Lower leg skin (tissue), 4 donors: ENCODE measurements around the gene TP53RK. TPM values are rescaled to one million over a fixed set of nuclear protein-coding genes. Genes with fewer than 3 reads are reported as not detected.

Source experiments
- DNase-seq, 2 donors: peaks; one replicate each; pipeline ENCODE4 v3.0.0-alpha.2; 2019; ENCODE audit warnings: low spot score in 2 of 2
- H3K4me3 ChIP-seq: fragments of 200-600 bp; sonication (generic); 2 replicates; pipeline ENCODE4 v1.5.1; 2017; ENCODE audit warnings: mild to moderate bottlenecking, low read depth; ENCODE audit not compliant: poor library complexity, severe bottlenecking
- POLR2A ChIP-seq, 2 donors: fragments of 450-650 bp; IDR thresholded peaks; one replicate each; pipeline ENCODE4 v1.6.1; 2016 to 2017; ENCODE audit warnings: antibody characterized with exemption in 2 of 2, mild to moderate bottlenecking in 1 of 2, moderate library complexity in 1 of 2
- WGBS, 2 donors: methylation state at CpG; one replicate each; pipeline ENCODE4 v1.1.5; 2018; 5-methylcytosine and 5-hydroxymethylcytosine counted together
- intact Hi-C: fragments of 100-400 bp; cut with DNase I; formaldehyde crosslinking; loops from one replicate; pipeline ENCODE4 v1.15.0; 2023; ENCODE audit warnings: low total_unique reads
- total RNA-seq, 4 donors: library from RNA; depleted of rRNA; stranded (reverse); fragments of >200 nt; gene quantifications; one replicate each; pipeline ENCODE4 v1.1.0, GENCODE V29; 2016
- TF ChIP-seq, protein P1 (sequence below), 3 donors: fragments of 450-650 bp; IDR thresholded peaks; one replicate each; pipeline ENCODE4 v1.5.1; 2016; ENCODE audit warnings: antibody characterized with exemption in 3 of 3, mild to moderate bottlenecking in 3 of 3, moderate library complexity in 2 of 3

The TP53RK gene
- total RNA-seq, 4 donors from 2014 or later: 19.5 to 28.6 (median 24.0) TPM

DNA sequence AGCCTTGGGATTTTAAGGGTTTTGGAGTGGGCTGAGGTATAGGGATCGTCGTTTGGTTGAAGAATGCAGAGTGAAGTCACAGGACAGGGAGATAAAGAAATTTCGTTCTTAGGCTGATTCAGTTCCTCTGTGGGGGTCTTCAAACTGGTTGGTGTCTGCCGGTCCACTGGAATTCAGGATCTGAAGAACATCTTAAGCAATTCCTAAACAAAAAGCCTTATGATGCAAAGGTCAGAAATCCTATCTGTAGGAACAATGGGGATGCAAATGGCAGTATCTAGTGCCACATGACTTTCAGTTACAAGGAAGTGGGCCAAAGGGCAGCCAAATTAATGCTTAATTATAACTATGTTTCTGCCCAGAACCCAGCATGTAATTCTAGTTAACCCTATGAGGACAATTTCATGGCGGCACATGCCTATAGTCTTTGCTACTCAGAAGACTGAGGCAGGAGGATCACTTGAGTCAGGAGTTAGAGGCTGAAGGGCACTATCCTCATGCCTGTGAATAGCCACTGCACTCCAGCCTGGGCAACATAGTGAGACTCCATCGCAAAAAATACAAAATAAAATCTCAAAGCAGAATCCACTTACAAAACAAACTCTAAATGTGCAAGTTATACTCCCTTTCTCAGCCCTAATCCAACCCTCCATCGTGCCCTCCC is 15.6 kb upstream of the TP53RK start:
- 57 to 68% methylated on average over 7 of the region's 7 CpGs for WGBS, 2 donors
- H3K4me3 ChIP-seq: no peak overlapping the region
- no peak for TF ChIP-seq POLR2A (IDR thresholded peaks at IDR 0.05)
- TF ChIP-seq, protein P1, sequence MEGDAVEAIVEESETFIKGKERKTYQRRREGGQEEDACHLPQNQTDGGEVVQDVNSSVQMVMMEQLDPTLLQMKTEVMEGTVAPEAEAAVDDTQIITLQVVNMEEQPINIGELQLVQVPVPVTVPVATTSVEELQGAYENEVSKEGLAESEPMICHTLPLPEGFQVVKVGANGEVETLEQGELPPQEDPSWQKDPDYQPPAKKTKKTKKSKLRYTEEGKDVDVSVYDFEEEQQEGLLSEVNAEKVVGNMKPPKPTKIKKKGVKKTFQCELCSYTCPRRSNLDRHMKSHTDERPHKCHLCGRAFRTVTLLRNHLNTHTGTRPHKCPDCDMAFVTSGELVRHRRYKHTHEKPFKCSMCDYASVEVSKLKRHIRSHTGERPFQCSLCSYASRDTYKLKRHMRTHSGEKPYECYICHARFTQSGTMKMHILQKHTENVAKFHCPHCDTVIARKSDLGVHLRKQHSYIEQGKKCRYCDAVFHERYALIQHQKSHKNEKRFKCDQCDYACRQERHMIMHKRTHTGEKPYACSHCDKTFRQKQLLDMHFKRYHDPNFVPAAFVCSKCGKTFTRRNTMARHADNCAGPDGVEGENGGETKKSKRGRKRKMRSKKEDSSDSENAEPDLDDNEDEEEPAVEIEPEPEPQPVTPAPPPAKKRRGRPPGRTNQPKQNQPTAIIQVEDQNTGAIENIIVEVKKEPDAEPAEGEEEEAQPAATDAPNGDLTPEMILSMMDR (IDR thresholded peaks at IDR 0.05): no peak
- intact Hi-C loops: no loop called here
- DNase-seq: peak in 1 of 2 donors; percentile 32

DNA sequence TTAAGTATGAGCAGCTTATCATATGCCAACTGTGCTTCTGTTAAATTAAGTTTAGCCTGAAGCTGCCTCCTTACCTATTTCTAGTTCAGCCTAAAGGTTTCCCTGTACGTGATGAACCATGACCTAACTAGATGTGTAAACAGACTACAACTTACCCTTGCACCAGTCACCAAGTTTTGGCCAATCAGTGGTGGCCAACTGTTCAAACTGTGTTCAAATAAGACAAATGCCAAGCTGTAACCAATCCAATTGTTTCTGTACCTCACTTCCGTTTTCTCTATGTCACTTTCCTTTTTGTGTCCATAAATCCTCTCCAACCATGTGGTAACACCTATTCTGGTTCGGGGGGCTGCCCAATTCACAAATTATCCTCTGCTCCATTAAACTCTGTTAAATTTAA is 14.2 kb upstream of the TP53RK start:
- intact Hi-C loops: no loop called here
- 75 to 77% methylated on average over 3 of the region's 3 CpGs for WGBS, 2 donors
- no peak for TF ChIP-seq POLR2A (IDR thresholded peaks at IDR 0.05)
- TF ChIP-seq, protein P1 (IDR thresholded peaks at IDR 0.05): no peak
- no peak overlapping the region for H3K4me3 ChIP-seq
- DNase-seq: peak in 1 of 2 donors; percentile 36

DNA sequence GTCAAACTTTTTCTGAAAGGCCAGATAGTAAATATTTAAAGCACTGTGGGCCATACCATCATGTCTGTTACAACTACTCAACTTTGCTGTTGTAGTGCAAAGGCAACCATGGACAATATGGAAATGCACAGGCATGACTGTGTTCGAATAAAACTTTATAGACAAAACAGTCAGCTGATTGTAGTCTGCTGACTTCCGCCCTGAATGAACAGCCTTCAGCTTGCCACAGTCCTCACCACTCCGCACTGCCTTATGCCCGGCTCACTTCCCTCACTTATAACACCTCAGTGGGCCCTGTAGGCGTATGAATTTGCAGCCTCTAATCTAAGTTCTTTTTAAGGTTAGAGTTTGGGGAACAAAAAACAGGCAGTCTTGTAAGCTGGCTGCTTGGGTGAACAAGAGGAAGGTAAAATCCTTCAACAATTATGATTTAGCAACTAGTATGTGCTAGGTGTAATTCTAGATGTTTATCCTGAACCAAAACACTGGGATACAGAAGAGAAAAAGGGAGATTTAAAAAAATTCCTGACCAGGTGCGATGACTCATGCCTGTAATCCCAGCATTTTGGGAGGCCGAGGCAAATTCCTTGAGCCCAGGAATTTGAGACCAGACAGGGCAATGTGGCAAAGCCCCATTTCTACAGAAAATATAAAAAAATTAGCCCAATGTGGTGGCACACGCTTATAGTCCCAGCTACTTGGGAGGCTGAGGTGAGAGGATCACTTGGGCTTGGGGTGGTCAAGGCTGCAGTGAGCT is 13.4 kb upstream of the TP53RK start:
- TF ChIP-seq POLR2A (IDR thresholded peaks at IDR 0.05): no peak
- TF ChIP-seq, protein P1 (IDR thresholded peaks at IDR 0.05): no peak
- peak in 1 of 2 donors; percentile 23 for DNase-seq
- H3K4me3 ChIP-seq: no peak overlapping the region
- intact Hi-C loops: no loop called here
- WGBS, 2 donors: 93 to 95% methylated on average over 8 of the region's 8 CpGs

DNA sequence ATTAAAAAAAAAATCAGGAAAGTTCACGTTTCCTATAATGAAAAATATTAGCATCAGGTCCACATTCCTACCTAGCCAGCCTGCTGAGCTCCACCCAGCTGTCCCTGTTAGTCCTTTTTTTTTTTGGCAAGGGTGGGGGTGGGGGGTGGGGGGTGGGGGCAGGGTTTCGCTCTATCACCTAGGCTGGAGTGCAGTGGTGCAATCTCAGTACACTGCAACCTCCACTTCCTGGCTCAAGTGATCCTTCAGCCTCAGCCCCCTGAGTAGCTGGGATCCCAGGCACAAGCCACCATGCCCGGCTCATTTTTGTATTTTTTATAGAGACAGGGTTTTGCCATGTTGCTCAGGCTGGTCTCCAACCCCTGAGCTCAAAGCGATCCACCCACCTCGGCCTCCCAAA is 12.7 kb upstream of the TP53RK start:
- WGBS, 2 donors: 84 to 89% methylated on average over 5 of the region's 5 CpGs
- DNase-seq: peak in 1 of 2 donors; percentile 75
- intact Hi-C loops: no loop called here
- no peak overlapping the region for H3K4me3 ChIP-seq
- TF ChIP-seq, protein P1 (IDR thresholded peaks at IDR 0.05): no peak
- TF ChIP-seq POLR2A (IDR thresholded peaks at IDR 0.05): no peak

DNA sequence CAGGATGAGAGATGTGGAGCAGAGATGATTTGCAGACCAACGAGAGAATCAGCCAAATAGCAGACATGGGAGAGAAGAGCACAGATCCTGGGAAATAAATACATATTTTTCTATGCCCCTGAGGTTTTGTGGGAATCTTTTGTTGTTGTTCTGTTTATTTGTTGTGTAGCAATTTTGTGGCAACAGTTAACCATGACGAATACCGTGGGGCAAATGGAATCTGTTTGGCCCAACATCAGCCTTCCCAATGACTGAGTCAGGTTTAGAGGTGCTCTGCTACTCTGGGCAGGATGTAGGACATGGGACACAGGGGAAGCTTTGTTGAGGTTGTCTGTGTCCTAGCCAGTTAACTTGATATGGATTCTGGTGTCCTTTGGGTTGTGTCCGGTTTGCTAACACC is 12.3 kb upstream of the TP53RK start:
- 56 to 62% methylated on average over 4 of the region's 4 CpGs for whole genome bisulfite sequencing, 2 donors
- TF ChIP-seq, protein P1 (IDR thresholded peaks at IDR 0.05): no peak
- H3K4me3 ChIP-seq: no peak overlapping the region
- peak in 1 of 2 donors; percentile 17 for DNase-seq
- intact Hi-C loops: no loop called here
